HUES48 (cell line): ENCODE results near the gene DCPS.

Experiments
- H3K27ac ChIP-seq: one replicate; pipeline ENCODE4 v1.7.0; 2013; ENCODE audit warnings: low read depth, low read length, inconsistent platforms
- H3K27me3 ChIP-seq: 2 replicates; pipeline ENCODE4 v1.6.1; 2013; ENCODE audit warnings: mild to moderate bottlenecking, low read length; ENCODE audit not compliant: control insufficient read depth, insufficient read depth
- H3K36me3 ChIP-seq: 2 replicates; pipeline ENCODE4 v1.6.1; 2013; ENCODE audit warnings: low read length; ENCODE audit not compliant: control insufficient read depth, insufficient read depth
- H3K4me1 ChIP-seq: 2 replicates; pipeline ENCODE4 v1.6.1; 2013; ENCODE audit warnings: mild to moderate bottlenecking, low read length; ENCODE audit not compliant: control insufficient read depth, insufficient read depth
- H3K4me3 ChIP-seq: 2 replicates; pipeline ENCODE4 v1.5.1; 2013; ENCODE audit warnings: mild to moderate bottlenecking, low read depth, low read length
- H3K9ac ChIP-seq: 2 replicates; pipeline ENCODE4 v1.6.1; 2013; ENCODE audit warnings: mild to moderate bottlenecking, low read depth, low read length, moderate library complexity
- H3K9me3 ChIP-seq: 2 replicates; pipeline ENCODE4 v1.6.1; 2013; ENCODE audit warnings: low read length; ENCODE audit not compliant: control insufficient read depth, insufficient read depth

Gene DCPS

DNA sequence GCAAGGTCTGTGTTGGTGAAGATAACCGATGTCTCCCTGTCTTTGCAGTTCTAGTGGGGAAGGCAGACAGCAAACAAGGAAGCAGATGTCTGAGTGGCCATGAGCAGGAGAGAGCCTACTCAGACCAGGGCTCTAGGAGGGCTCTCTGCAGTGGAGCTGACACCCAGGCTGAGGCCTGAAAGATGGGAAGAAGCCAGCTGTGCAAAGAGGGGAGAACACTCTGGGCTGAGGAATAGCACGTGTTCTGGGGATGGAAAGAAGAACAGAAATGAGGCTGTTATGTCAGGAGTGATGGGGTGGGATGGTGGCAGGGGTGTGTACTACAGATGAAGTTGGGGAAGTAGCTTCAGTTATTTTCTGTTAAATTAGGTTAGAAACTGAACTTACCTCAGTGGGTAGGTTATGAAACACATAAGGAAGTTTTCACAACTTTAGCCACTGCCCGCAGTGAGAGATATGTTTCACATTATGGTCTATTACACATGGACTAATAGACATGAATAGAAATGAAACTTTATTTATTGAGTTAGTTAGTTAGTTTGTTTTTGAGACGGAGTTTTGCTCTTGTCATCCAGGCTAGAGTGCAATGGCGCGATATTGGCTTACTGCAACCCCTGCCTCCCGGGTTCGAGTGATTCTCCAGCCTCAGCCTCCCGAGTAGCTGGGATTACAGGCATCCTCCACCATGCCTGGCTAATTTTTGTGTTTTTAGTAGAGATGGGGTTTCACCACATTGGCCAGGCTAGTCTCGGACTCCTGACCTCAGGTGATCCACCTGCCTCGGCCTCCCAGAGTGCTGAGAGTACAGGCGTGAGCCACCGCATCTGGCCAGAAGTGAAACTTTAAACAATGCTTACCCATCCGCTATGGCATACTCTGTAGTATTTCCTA lies 7.8 kb downstream of the DCPS start:
- no peak overlapping the region for H3K4me3 ChIP-seq
- H3K27ac ChIP-seq, result no peak overlapping the region
- H3K4me1 ChIP-seq, result no peaks in the 10 kb centered on the region
- H3K9me3 ChIP-seq, result no peaks in the 10 kb centered on the region
- peaks cover 52% of the 10 kb centered on the region for H3K36me3 ChIP-seq
- no peak overlapping the region for H3K9ac ChIP-seq
- no peaks in the 10 kb centered on the region for H3K27me3 ChIP-seq

DNA sequence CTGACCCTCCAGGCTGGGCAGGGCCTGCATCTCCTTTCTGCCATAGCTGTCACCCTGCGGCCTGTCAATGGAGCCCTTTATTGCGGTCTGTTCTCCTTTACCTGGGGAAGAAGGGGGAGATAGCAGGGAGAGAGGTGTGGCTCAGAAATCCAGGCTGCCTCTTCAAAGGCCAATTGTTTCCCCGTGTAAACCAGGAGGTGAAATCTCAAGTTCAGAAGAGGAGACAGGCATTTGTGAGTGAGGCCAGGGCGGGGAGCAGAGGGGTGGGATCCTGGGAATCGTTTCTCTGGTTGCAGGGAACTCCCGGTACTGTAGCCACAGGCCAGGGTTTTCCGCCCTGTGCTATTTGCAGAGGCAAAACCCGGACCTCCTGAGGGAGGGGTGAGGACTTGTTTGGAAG lies 9.1 kb downstream of the DCPS start:
- no peak overlapping the region for H3K9ac ChIP-seq
- H3K4me1 ChIP-seq, result no peaks in the 10 kb centered on the region
- no peaks in the 10 kb centered on the region for H3K27me3 ChIP-seq
- H3K27ac ChIP-seq, result no peak overlapping the region
- H3K9me3 ChIP-seq, result no peaks in the 10 kb centered on the region
- no peak overlapping the region for H3K4me3 ChIP-seq
- H3K36me3 ChIP-seq, result peaks cover 51% of the 10 kb centered on the region

DNA sequence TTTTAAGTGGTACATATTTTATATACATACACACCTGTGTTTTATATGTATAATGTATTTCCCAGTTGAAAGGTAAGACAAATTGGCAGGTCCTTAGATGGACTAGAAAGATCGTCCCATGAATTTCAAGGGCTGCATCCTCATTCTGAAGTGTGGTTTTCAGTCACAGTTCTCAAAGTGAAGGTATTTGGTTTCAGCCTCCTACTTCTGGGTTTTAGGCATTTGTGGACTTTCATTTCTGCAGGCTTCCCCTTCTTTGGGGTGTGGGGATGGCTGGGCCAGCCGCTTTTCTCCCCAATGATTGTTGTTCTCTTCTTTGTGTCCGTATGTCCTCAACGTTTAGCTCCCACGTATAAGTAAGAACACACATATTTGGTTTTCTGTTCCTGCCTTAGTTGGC lies 10.0 kb downstream of the DCPS start:
- Histone ChIP-seq H3K36me3 (peaks cover 46% of the 10 kb centered on the region), H3K27ac (no peak overlapping the region)

DNA sequence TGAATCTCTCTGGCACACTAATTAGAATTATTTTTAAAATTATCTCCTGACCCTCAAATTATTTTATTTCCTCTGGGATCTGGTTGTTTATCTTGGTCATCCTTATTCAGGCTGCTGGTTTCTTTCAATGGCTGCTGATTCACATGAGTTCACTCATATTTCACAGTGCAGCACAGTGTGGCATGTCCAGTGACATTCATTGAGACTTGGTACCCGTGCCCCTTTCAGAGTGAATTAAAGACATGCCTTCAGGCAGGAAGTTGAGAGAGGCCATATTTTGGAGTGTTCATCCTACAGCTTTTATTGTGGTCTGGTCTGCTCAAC lies 13.5 kb downstream of the DCPS start:
- H3K27ac ChIP-seq, result no peak overlapping the region
- no peak overlapping the region for H3K9ac ChIP-seq
- no peak overlapping the region for H3K4me3 ChIP-seq

More for the DNA sequence above, 10.0 kb downstream of the DCPS start:
- no peaks in the 10 kb centered on the region for H3K9me3 ChIP-seq
- H3K4me1 ChIP-seq, result no peaks in the 10 kb centered on the region
- no peak overlapping the region for H3K9ac ChIP-seq
- H3K27me3 ChIP-seq, result no peaks in the 10 kb centered on the region
- no peak overlapping the region for H3K4me3 ChIP-seq

DNA sequence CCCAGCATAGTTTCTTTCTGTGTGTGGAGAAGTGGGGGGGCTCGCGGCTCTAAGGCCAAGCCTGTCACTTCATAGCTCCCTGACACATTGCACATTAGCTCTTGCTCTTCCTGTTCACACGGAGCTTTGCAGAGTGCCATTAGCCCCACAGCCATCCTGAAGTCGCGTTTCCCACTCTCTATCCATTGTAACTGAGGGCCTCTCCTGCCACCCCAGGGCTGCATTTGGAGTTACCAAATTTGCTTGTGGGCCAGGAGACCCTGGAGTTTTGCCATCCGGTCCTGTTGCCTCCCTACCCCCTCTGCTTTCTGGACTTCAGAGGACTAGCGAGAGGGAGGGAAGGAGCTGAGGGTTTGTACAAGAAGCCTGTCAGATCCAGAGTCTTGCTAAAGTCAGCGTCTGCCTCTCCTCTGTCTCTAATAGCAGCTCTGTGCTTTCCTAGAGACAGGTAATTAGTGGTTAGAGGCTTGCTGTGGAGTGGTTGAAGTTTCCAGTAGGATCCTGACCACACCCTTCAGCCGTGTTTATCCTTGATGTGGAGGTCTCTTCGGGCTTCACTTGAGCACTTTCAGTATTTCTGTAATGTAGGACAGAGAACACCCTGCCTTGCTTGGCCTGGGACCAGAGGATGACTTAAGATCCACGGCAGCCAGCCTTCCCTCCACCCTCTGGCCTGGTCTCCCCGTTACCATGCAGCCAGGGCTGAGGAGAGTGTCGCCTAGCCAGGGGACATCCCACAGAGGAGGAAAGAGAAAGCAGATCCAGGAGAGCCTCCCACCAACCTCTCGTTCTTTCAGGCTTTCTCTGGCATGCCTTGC lies 14.1 kb downstream of the DCPS start:
- H3K9ac ChIP-seq, result no peak overlapping the region
- no peaks in the 10 kb centered on the region for H3K4me1 ChIP-seq
- H3K4me3 ChIP-seq, result no peak overlapping the region
- H3K27me3 ChIP-seq, result no peaks in the 10 kb centered on the region
- H3K9me3 ChIP-seq, result no peaks in the 10 kb centered on the region
- H3K27ac ChIP-seq, result no peak overlapping the region
- peaks cover 17% of the 10 kb centered on the region; the same call in 1 of the 2 replicates for H3K36me3 ChIP-seq

More for the DNA sequence above, 13.5 kb downstream of the DCPS start:
- H3K27me3 ChIP-seq, result no peaks in the 10 kb centered on the region
- H3K9me3 ChIP-seq, result no peaks in the 10 kb centered on the region
- H3K4me1 ChIP-seq, result no peaks in the 10 kb centered on the region
- peaks cover 20% of the 10 kb centered on the region; the same call in 1 of the 2 replicates for H3K36me3 ChIP-seq

DNA sequence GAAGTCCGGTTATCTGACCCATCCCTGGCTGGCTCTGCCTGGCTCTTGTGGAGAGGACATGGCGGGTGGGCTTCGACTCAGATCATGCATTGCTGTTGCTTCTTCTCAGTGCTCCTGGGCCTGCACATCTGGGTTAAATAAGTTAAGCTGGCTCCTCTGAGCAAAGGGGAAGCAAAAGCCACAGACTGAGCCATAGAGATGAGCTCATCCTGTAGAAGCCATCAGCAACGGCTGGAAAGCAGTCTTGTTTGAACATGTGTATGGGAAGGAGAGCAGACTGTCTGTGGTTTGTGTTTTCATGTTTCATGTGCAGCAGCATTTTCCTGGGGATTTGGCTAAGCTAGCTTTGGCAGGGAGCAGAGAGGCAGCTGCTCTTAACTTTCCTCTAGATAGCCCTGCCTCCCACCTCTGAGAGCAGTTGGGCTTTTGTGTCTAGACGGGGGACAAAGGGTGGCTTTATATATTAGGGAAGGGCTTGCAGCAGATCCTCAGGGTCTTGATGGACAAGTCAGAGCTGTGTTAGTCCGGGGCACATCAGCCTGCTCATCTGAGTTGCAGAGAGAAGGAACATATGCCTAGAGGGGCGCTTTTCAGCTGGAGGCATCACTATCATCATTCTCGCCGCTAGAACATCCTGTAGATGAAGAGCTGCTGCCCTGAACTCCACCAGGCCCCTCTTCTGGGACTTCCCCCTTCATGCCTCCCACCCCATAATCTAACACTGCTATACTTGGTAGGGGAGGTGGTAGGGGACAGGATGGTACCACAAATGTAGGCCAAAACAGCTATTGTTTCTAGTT lies 14.9 kb downstream of the DCPS start:
- H3K9ac ChIP-seq, result no peak overlapping the region
- peaks cover 10% of the 10 kb centered on the region; the same call in 1 of the 2 replicates for H3K36me3 ChIP-seq
- H3K27me3 ChIP-seq, result no peaks in the 10 kb centered on the region
- no peak overlapping the region for H3K4me3 ChIP-seq
- H3K9me3 ChIP-seq, result no peaks in the 10 kb centered on the region
- H3K27ac ChIP-seq, result no peak overlapping the region
- no peaks in the 10 kb centered on the region for H3K4me1 ChIP-seq

DNA sequence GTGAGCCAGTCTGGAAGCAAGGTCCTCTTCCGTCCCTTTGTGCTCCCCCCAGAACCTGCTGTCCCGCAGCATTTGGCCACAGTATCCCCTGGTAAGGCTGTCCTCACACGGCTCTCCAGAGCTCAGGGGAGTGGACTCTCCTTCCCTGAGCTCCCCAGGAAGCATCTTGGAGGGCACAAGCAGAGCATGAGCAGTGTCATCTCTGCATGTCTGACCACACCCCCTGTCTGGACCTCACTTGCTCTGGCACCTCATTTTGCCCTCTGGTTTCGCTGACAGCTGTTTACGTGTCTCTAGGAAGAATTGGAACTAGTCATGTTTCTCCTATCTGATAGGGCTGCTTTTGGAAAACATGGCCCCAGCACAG lies 15.5 kb downstream of the DCPS start:
- Histone ChIP-seq H3K36me3 (peaks cover 4% of the 10 kb centered on the region; the same call in 1 of the 2 replicates), H3K4me1 (no peaks in the 10 kb centered on the region), H3K27me3 (no peaks in the 10 kb centered on the region), H3K4me3 (no peak overlapping the region), H3K9me3 (no peaks in the 10 kb centered on the region), H3K9ac (no peak overlapping the region), H3K27ac (no peak overlapping the region)

DNA sequence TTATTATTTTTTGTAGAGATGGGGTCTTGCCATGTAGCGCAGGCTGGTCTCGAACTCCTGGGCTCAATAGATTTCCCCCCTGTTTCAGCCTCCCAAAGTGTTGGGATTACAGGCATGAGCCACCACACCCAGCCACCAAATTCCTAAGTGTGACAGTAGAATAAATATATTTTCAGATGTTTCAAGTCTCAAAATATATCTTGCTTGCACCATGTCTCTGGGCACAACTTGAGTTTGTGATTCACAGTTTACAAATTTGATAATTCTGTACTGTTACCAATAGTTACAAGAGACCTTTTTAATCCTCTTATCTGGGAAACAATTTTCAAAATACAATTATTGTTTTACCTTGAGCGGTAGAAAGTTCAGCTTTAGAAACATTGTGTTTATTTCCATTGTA lies 19.1 kb downstream of the DCPS start:
- no peaks in the 10 kb centered on the region for H3K36me3 ChIP-seq
- H3K9me3 ChIP-seq, result no peaks in the 10 kb centered on the region
- no peaks in the 10 kb centered on the region for H3K4me1 ChIP-seq
- H3K27me3 ChIP-seq, result no peaks in the 10 kb centered on the region
- H3K27ac ChIP-seq, result no peak overlapping the region
- H3K9ac ChIP-seq, result no peak overlapping the region
- H3K4me3 ChIP-seq, result no peak overlapping the region

DNA sequence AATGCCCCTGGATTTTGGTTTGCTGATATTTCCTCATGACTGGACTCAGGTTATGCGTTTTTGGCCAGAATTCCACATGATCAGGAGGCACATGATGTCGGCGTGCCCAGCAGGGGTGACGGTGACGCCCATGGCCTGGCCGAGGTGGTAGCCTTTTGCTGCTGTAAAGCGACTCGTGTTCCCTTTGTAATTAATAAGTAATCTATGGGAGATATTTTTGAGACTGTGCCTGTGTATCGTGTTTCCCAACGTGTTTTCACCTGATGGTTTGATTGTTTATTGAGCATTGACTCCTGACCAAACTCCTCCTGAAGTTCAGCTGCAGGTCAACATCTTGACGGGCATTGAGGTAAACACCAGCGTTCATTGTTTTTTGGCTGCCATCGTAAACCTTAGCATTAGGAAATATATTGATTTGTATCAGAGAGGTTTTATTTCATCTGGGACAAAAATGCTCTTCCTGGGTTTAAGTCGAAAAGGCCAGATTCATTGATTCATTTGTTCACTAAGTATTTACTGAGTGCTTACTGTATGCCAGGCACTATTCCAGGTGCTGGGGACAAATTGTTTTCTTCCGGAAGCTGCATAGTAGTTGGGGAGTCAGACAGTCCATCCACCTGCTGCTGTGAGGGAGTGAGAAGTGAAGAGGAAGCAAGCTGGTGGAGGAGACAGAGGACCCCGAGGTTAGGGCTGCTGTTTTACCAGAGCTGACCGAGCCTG lies 23.6 kb downstream of the DCPS start:
- Histone ChIP-seq H3K9ac (no peak overlapping the region), H3K36me3 (peaks cover 15% of the 10 kb centered on the region)

DNA sequence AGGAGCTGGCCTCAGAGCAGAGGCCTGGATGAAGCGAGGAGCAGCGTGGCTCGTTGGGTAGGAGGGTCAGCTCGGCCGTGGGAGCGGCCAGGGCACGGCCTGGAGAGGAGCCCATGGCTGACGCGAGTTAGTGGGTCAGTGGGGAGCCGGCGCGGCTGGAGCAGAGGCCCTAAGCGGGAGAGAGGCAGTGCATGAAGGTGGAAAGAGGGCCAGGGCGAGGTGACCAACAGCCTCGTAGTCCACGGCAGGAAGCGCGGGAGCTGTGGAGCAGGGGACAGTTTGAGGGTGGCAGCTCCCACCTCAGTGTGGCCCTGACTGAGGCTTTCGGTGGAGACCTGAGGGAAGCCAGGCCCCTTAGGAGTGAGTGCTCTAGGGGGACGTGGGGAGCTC lies 24.1 kb downstream of the DCPS start:
- Histone ChIP-seq H3K4me1 (no peaks in the 10 kb centered on the region), H3K9ac (no peak overlapping the region), H3K27me3 (no peaks in the 10 kb centered on the region), H3K27ac (no peak overlapping the region), H3K4me3 (no peak overlapping the region), H3K9me3 (no peaks in the 10 kb centered on the region), H3K36me3 (peaks cover 19% of the 10 kb centered on the region)

More for the DNA sequence above, 23.6 kb downstream of the DCPS start:
- Histone ChIP-seq H3K4me1 (no peaks in the 10 kb centered on the region), H3K27me3 (no peaks in the 10 kb centered on the region), H3K4me3 (no peak overlapping the region), H3K27ac (no peak overlapping the region), H3K9me3 (no peaks in the 10 kb centered on the region)
